IPS DF 4.7 (cell line): ENCODE results near the gene CRKL.
"Not testable (repeated sequence)": the region's sequence is repeated elsewhere in the genome, so short reads cannot be mapped to it uniquely, and the experiment has no call there.

Experiments used
- DNase-seq: peaks from one replicate; pipeline ENCODE4 v3.0.0-alpha.2; 2013; ENCODE audit warnings: low spot score; ENCODE audit errors: extremely low read depth

The CRKL gene

GRCh38 chr22:20916916-20917810 lies at the start of gene CRKL:
Gene CRKL (plus strand): TSS chr22:20917407. CDS start chr22:20917935, 528 bp downstream.
- DNase-seq: peak; percentile 89

GRCh38 chr22:20868025-20868962 lies 48.9 kb upstream of the CRKL start:
- DNase-seq: no peak

GRCh38 chr22:20869234-20869633 lies 48.0 kb upstream of the CRKL start:
- no peak for DNase-seq

- no peak for DNase-seq
Measured at GRCh38 chr22:20873214-20873613, 44.0 kb upstream of the CRKL start.

- no peak for DNase-seq
Measured at GRCh38 chr22:20875296-20875695, 41.9 kb upstream of the CRKL start.

- DNase-seq: no peak
Measured at GRCh38 chr22:20877715-20878114, 39.5 kb upstream of the CRKL start.

GRCh38 chr22:20881231-20881630 lies 36.0 kb upstream of the CRKL start:
- no peak for DNase-seq

GRCh38 chr22:20881869-20882815 lies 35.1 kb upstream of the CRKL start:
- no peak for DNase-seq

GRCh38 chr22:20882855-20883254 lies 34.4 kb upstream of the CRKL start:
- DNase-seq: no peak

- no peak for DNase-seq
Measured at GRCh38 chr22:20884454-20884853, 32.8 kb upstream of the CRKL start.

- DNase-seq: no peak
Measured at GRCh38 chr22:20885017-20885556, 32.1 kb upstream of the CRKL start.

- peak; percentile 53 for DNase-seq
Measured at GRCh38 chr22:20885557-20886323, 31.5 kb upstream of the CRKL start.

GRCh38 chr22:20887375-20887774 lies 29.8 kb upstream of the CRKL start:
- DNase-seq: no peak

- DNase-seq: no peak
Measured at GRCh38 chr22:20889025-20889704, 28.0 kb upstream of the CRKL start.

GRCh38 chr22:20889904-20890540 lies 27.2 kb upstream of the CRKL start:
- DNase-seq: no peak

GRCh38 chr22:20890975-20891374 lies 26.2 kb upstream of the CRKL start:
- no peak for DNase-seq

GRCh38 chr22:20897737-20898136 lies 19.5 kb upstream of the CRKL start:
- DNase-seq: not testable (repeated sequence)

- DNase-seq: no peak
Measured at GRCh38 chr22:20899827-20900423, 17.3 kb upstream of the CRKL start.
